KOPT-K1 (cell line): Measurements from ENCODE around the gene MOGAT2.
"Not testable (repeated sequence)": the region's sequence is repeated elsewhere in the genome, so short reads cannot be mapped to it uniquely, and the experiment has no call there.

ENCODE experiments used
- H3K27ac ChIP-seq: fragments of 200-600 bp; sonication (generic); 2 replicates; pipeline ENCODE4 v1.5.1; 2016; ENCODE audit warnings: antibody characterized with exemption, mild to moderate bottlenecking, low read depth, low read length; ENCODE audit not compliant: poor library complexity, severe bottlenecking
- H3K36me3 ChIP-seq: fragments of 200-600 bp; sonication (generic); 2 replicates; pipeline ENCODE4 v1.5.1; 2017; ENCODE audit warnings: antibody characterized with exemption, mild to moderate bottlenecking, low read length, moderate library complexity; ENCODE audit not compliant: insufficient read depth
- H3K9me3 ChIP-seq: fragments of 200-600 bp; sonication (generic); 2 replicates; pipeline ENCODE4 v1.5.1; 2017; ENCODE audit warnings: antibody characterized with exemption, low read length, mild to moderate bottlenecking; ENCODE audit not compliant: insufficient read depth, poor library complexity, severe bottlenecking

The MOGAT2 gene

DNA sequence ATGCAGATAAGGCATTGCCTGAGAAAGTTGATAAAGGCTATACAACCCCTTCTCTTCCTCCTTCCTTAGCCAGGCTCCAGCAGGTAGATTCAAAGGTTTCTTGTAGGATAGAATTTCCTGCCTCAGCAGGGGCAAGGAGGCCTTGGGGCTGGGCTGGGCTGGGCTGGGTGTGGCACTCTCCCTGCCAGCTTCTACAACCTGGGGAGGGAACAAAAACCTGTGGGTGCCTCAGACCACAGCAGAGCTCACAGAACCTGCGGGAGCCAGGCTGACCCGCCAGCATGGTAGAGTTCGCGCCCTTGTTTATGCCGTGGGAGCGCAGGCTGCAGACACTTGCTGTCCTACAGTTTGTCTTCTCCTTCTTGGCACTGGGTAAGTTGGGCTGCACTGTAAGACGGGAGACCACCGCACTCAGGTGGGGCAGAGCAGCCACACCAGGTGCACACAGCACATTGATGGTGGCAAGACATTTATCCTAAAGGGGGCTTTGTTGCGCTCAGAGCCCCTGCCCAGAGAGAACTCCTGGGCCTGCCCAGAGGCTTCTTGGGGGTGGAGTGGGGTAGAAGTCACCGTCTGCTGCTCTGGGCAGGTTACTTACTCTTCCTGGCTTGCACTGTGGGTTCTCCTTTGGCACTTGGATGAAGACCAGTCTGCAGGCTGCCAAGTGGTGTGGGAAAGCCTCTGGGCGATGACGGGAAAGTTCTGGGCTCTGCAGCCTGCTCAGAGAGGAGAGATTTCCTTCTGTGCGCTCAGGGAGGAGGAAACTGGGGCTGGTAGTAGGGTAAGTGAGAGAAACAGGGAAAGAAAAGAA lies at the start of gene MOGAT2:
Gene MOGAT2 (plus strand): TSS at position 231 of the 811 bp plus-strand sequence. CDS start 51 bp downstream, at position 282.
- H3K36me3 ChIP-seq, result no peaks in the 10 kb centered on the region
- no peak within 1 kb of the TSS for H3K27ac ChIP-seq
- H3K9me3 ChIP-seq, result no peaks in the 10 kb centered on the region

DNA sequence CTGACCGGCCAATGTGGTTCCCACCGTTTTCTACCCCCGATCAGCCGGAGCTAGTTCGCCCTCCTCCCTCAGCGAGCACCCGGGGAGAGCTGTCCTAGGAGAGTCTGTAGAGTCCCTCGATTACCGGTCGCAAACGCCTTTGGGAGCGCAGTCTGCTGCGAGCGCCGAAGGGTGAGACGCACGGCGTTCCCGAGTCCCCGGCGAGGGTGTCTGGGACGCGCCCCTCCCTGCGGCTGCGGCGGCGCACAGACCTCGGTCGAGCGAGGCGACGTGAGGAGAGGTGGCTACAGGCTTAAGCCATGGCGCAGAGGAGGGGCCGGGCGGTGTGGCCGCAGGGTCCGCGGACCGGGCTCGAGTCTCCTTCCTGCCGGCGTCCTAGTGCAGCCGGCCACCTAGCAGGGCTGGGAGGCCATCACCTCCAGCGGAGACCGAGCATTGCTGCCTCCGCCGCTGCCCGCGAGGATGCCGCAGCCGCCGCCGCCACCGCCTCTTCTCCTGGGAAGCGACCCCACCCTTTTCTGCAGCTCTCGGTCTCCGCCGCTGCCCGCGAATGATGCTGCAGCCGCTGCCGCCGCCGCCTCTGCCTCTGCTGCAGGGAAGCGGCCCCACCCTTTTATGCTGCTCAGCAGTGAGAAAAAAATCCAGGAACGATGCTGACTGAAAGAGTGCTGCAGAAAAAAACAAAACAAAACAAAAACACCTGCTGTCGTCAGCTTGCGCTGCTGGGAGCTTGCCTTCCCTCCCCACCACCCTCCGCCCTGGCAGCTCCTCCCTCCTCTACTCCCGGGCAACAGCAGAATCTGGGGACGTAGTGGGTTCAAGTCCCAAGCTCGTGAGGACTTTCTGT lies 49.0 kb upstream of the MOGAT2 start, which contains the start of gene MAP6:
Gene MAP6 (minus strand): TSS at position 588 of the 847 bp plus-strand sequence. CDS start 669 bp downstream, outside the sequence.
- Histone ChIP-seq H3K27ac (no peak within 1 kb of the TSS), H3K36me3 (no peaks in the 10 kb centered on the region), H3K9me3 (peaks cover 7% of the 10 kb centered on the region)

DNA sequence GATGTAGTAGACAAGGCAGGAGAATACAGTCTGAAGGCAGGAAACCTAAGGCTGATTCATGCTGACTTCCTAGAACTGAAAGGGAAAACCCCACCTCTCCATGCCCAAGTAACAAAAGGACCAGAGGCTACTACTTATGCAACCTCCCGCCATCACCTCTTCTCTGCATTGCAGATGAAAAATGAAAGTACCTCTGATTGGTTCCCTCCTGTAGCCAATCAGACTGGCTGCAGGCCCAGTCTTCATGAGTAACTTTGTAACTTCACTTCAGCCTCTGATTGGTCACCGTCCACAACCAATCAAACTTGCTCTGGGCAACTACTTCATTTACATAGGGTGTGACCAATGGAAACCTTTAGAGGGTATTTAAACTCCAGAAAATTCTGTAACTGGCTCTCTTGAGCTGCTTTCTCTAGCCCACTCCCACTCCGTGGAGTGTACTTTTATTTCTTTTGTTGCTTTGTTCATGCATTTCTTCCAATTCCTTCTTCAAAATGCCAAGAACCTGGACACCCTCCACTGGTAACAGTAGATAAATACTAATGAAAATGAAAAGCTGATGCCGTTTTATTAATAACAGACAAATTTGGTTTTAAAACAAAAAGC lies 43.6 kb upstream of the MOGAT2 start:
- Histone ChIP-seq H3K36me3 (no peaks in the 10 kb centered on the region), H3K27ac (no peak overlapping the region), H3K9me3 (no peaks in the 10 kb centered on the region)

DNA sequence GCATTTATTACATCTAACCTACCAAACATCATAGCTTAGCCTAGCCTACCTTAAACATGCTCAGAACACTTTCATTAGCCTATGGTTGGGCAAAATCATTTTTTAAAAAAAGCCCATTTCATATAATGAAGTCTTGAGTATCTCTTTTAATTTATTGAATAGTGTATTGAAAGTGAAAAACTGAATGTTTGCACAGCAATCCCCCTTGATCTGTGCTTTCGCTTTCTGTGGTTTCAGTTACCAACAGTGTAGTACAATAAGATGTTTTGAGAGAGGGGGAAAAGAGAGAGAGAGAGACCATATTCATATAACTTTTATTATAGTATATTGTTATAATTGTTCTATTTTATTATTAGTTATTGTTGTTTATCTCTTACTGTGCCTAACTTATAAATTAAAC lies 40.4 kb upstream of the MOGAT2 start:
- H3K9me3 ChIP-seq, result no peaks in the 10 kb centered on the region
- H3K27ac ChIP-seq, result no peak overlapping the region
- H3K36me3 ChIP-seq, result no peaks in the 10 kb centered on the region

DNA sequence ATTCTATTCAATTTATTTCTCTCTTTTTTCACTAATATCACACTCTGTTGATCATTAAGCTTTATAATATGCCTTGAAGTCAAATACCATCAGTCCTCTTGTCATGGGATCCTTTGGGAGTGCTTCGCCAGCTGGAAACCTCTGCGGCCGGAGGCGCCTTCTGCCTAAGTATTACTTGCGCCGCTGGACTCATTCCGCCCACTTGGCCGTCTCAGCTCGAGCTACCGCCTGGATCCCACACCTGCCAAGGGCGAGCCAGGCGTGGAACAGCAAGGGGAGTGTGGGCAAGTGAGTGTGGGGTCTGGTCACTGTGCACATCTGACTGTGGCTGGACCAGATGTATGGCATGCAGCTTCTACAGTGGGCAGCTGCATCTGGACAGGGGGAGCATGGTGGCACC lies 39.7 kb upstream of the MOGAT2 start:
- Histone ChIP-seq H3K9me3 (no peaks in the 10 kb centered on the region), H3K36me3 (no peaks in the 10 kb centered on the region), H3K27ac (no peak overlapping the region)

DNA sequence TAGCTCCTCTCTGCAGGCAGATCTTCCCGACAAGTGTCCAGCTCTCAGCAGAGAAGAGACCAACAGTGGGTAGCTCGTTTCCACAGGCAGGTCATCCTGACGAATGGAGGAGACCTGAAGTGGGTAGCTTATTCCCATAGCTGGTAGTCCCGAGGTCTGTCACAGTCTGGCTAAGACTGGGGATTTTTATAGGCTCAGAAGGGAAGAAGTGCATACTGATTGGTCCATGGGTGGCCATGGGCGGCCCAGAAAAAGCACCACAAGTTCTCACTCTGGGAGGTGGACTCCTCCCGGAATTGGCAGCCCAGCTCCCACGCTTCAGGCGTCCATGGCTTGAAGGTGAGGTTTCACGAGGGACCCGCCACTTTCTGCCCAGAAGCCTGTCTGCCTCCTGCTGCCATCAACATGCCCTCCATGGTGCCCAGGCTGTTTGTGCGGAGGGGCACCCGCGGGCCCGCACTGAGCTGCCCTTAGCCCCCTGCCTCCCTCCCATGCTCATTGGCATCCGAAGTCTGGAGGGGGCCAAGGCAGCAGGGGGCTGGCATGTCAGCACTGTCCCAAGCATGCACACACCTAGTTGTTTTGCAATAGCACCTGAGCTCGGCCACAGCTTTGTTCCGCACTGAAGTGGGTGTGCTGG lies 38.9 kb upstream of the MOGAT2 start:
- H3K27ac ChIP-seq, result no peak overlapping the region
- no peaks in the 10 kb centered on the region for H3K36me3 ChIP-seq
- H3K9me3 ChIP-seq, result no peaks in the 10 kb centered on the region

DNA sequence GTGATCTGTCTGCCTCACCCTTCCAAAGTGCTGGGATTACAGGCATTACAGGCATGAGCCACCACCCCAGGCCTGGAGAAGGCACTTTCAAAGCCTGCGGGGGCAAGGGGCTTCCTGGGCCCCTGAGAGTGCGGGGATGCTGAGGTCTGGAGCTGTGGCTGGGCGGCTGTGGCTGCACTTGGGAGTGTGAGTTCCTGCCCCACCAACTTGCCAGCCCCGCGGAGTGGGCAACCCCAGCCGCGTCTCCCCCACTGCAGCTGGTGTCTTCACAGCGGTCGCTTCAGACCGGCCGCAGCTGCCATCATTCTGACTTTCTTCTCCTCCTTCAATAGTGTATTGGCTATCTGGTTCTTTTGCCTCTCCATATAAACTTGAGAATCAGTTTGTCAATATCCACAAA lies 38.1 kb upstream of the MOGAT2 start:
- H3K27ac ChIP-seq, result no peak overlapping the region
- peaks cover 2% of the 10 kb centered on the region for H3K9me3 ChIP-seq
- no peaks in the 10 kb centered on the region for H3K36me3 ChIP-seq

DNA sequence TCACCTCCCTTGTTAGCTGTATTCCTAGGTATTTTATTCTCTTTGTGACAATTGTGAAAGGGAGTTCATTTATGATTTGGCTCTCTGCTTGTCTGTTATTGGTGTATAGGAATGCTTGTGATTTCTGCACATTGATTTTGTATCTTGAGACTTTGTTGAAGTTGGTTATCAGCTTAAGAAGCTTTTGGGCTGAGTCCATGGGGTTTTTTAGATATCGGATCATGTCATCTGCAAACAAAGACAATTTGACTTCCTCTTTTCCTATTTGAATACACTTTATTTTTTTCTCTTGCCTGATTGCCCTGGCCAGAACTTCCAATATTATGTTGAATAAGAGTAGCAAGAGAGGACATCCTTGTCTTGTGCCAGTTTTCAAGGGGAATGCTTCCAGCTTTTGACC lies 33.8 kb upstream of the MOGAT2 start:
- not testable (repeated sequence) for H3K36me3 ChIP-seq, H3K27ac ChIP-seq
- peaks cover 12% of the 10 kb centered on the region for H3K9me3 ChIP-seq

DNA sequence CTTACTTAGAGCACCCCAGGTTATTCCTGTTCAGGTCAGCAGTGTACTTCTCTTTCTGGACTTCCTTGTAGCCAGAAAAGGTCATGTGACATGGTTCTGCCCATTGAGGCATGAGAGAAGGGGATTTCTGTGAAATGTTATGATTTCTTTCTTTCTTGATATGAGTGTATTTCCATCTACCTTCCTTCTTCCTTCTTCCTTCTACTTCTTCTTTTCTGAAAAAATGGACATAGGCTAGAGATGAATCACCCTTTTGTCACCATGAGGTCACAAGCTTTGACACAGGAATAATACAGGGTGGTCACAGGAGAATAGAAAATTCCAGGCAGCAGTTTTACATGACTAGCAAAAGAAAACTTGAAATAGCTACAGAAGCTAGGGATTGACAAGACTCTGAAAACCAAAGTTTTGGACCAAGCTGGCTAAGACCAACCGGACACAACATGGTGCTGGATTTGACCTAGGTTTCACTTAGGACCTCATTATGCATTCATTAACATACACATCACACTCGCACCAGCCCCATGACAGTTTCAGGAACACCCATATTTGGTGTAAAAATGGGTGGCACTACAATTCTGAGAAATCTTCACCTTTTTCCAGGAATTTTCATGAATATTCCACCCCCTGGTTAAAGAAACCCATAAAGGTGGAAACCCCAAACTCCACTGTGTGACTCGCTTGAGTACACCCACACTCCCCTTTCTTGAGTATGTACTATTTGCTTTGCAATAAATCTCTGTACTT lies 27.6 kb upstream of the MOGAT2 start:
- no peaks in the 10 kb centered on the region for H3K36me3 ChIP-seq
- H3K27ac ChIP-seq, result no peak overlapping the region
- H3K9me3 ChIP-seq, result peaks cover 5% of the 10 kb centered on the region

DNA sequence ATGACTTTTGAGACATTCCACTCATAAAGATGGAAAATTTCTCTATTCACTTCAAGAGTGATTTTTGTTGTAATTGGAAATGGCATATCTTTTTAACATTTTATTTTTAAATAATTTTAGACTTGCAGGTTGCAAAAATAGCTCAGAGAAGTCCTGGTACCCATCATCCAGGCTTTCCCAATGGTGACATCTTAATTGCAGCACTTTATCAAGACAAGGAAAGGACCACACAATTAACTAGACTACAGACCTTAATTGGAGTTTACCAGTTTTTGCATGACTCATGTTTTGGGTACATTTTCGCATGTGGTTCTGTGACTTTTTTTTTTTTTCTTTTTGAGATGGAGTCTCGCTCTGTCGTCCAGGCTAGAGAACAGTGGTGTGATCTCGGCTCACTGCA lies 25.8 kb upstream of the MOGAT2 start:
- H3K9me3 ChIP-seq, result no peaks in the 10 kb centered on the region
- H3K27ac ChIP-seq, result no peak overlapping the region
- no peaks in the 10 kb centered on the region for H3K36me3 ChIP-seq

DNA sequence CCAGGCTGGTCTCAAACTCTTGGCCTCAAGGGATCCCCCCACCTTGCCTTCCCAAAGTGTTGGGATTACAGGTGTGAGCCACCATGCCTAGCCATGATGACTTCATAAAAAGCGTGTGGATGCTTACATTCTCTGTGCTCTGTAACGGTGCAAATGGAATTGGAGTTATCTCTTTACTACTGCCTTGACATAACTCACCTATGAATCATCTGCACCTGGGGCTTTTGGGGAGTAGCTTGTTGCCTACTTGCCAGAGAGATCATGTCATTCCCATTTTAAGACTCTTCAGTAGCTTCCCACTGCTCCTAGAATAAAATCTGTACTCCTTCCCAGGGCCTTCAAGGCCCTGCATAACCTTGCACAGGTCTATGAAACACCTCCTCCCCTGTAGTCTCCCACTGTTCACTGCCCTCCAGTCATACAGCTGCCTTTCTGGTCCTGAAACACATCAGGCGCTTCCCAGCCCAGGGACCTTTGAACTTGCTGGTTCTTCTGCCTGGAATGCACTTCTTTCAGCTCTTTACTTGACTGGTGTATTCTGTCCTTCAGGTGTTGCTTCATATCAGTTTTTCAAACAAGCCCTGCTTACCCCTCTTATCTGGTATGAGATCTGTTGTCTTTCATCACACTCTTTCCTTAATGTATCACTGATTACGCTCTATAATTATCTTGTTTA lies 19.6 kb upstream of the MOGAT2 start:
- Histone ChIP-seq H3K9me3 (no peaks in the 10 kb centered on the region), H3K36me3 (no peaks in the 10 kb centered on the region), H3K27ac (no peak overlapping the region)

DNA sequence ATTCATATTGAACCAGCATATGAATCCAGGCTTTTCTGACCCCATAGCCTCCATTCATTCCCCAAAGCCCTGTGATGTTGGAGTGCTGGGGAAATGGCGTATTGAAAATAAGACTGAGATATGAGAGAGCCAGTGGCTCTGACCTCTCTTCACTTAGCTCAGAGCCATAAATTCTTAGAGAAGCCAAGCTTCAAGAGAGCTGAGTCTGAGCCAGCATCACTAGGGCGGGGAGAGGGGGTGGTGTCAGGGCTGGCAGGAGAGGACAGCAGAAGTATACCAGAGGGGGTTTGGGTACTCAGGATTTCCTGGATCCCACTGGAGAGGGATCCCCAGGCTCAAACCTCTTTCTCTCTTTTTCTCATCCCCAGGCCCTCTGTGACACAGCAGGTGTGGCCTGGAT lies 16.7 kb upstream of the MOGAT2 start:
- no peak overlapping the region for H3K27ac ChIP-seq
- H3K36me3 ChIP-seq, result no peaks in the 10 kb centered on the region
- no peaks in the 10 kb centered on the region for H3K9me3 ChIP-seq

DNA sequence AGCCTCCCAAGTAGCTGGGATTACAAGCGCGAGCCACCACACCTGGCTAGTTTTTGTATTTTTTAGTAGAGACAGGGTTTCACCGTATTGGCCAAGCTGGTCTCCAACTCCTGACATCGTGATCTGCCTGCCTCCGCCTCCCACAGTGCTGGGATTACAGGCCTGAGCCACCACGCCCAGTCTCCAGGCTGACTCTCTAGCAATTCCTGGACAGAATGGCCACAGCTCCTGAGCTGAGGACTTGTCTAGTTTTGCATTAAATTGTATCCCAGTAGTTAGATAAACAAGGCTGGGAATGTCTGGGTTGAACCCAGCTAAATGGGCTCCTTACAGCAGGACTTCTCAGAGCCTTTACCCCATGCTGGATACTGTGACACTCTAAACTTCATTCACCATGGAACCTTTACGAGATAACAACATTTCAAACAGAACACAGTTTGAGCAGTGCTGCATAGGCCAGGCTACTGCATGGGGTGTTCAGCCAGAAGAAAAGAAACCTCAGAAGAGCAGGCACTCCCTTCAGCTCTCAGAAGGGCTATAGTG lies 13.9 kb upstream of the MOGAT2 start:
- H3K27ac ChIP-seq, result no peak overlapping the region

DNA sequence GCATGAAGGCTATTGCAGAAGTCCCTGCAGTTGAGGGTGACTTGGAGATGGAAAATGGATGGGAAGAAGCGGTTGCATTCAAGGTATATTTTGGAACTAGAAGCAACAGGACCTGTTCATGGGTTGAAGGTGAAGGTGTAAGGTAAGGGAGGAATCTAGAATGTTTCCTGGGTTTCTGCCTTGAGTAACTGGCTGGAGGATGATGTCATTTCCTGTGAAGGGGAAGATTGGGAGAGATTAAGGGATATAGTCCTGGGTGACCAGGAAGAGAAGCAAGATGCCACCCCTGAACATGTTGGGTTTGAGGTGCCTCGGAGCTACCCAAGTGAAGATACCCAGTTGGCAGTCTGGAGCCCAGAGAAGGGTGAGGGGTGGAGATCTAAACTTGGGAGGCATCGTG lies 12.1 kb upstream of the MOGAT2 start:
- no peaks in the 10 kb centered on the region for H3K36me3 ChIP-seq
- no peak overlapping the region for H3K27ac ChIP-seq
- no peaks in the 10 kb centered on the region for H3K9me3 ChIP-seq

More for the DNA sequence above, 13.9 kb upstream of the MOGAT2 start:
- no peaks in the 10 kb centered on the region for H3K9me3 ChIP-seq
- H3K36me3 ChIP-seq, result no peaks in the 10 kb centered on the region
